HK-2 (cell line): ENCODE measurements around the gene PRKAG2.
"Not testable (repeated sequence)": the region's sequence is repeated elsewhere in the genome, so short reads cannot be mapped to it uniquely, and the experiment has no call there.

ENCODE experiments used
- DNase-seq: peaks from one replicate; pipeline ENCODE4 v3.0.0-alpha.2; 2018; ENCODE audit not compliant: unreplicated experiment

PRKAG2 gene

GRCh38 chr7:151851145-151851751 lies 25.7 kb downstream of the PRKAG2 start:
- DNase-seq = no peak

- DNase-seq = no peak
Observed at GRCh38 chr7:151850491-151851124, 26.3 kb downstream of the PRKAG2 start.

GRCh38 chr7:151849879-151850260 lies 27.0 kb downstream of the PRKAG2 start:
- DNase-seq = no peak

GRCh38 chr7:151849008-151849878 lies 27.7 kb downstream of the PRKAG2 start:
- no peak for DNase-seq

GRCh38 chr7:151847681-151848081 lies 29.2 kb downstream of the PRKAG2 start:
- no peak for DNase-seq

GRCh38 chr7:151847136-151847535 lies 29.8 kb downstream of the PRKAG2 start:
- DNase-seq = no peak

GRCh38 chr7:151845412-151846205 lies 31.3 kb downstream of the PRKAG2 start:
- DNase-seq = no peak

GRCh38 chr7:151844825-151845200 lies 32.1 kb downstream of the PRKAG2 start:
- DNase-seq = no peak

- no peak for DNase-seq
Observed at GRCh38 chr7:151844071-151844824, 32.7 kb downstream of the PRKAG2 start.

- no peak for DNase-seq
Observed at GRCh38 chr7:151843181-151843580, 33.7 kb downstream of the PRKAG2 start.

GRCh38 chr7:151841395-151842051 lies 35.4 kb downstream of the PRKAG2 start:
- DNase-seq = not testable (repeated sequence)

GRCh38 chr7:151840088-151840910 lies 36.6 kb downstream of the PRKAG2 start:
- no peak for DNase-seq

- DNase-seq = no peak
Observed at GRCh38 chr7:151839451-151839921, 37.4 kb downstream of the PRKAG2 start.

GRCh38 chr7:151838861-151839381 lies 38.0 kb downstream of the PRKAG2 start:
- no peak for DNase-seq

GRCh38 chr7:151838072-151838471 lies 38.8 kb downstream of the PRKAG2 start:
- no peak for DNase-seq

GRCh38 chr7:151837285-151838042 lies 39.5 kb downstream of the PRKAG2 start:
- no peak for DNase-seq

GRCh38 chr7:151836927-151837205 lies 40.0 kb downstream of the PRKAG2 start:
- DNase-seq = no peak

- DNase-seq = no peak
Observed at GRCh38 chr7:151836191-151836926, 40.6 kb downstream of the PRKAG2 start.
